Prostate gland (tissue), 2 donors: ENCODE measurements around the gene SCMH1. TPM values are rescaled to one million over a fixed set of nuclear protein-coding genes. Genes with fewer than 3 reads are reported as not detected.
"Not testable (repeated sequence)": the region's sequence is repeated elsewhere in the genome, so short reads cannot be mapped to it uniquely, and the experiment has no call there.

ENCODE experiments used
- DNase-seq: peaks from one replicate; pipeline ENCODE4 v3.0.0-alpha.2; 2019; ENCODE audit warnings: low spot score
- H3K27ac ChIP-seq, 2 donors: fragments of 200-600 bp; sonication (generic); 2 replicates each; pipeline ENCODE4 v1.5.1; 2017 to 2019
- H3K27me3 ChIP-seq: fragments of 200-600 bp; sonication (generic); replicated peaks from 2 replicates; pipeline ENCODE4 v1.5.1; 2019; ENCODE audit not compliant: insufficient read depth
- H3K36me3 ChIP-seq, 2 donors: fragments of 200-600 bp; sonication (generic); 1 replicate in 1 of 2; 2 replicates in 1 of 2; pipeline versions ENCODE4 v1.5.1 to v1.8.1; 2017 to 2019
- H3K4me1 ChIP-seq: fragments of 200-600 bp; sonication (generic); replicated peaks from 2 replicates; pipeline ENCODE4 v1.5.1; 2019
- H3K4me3 ChIP-seq, 2 donors: fragments of 200-600 bp; sonication (generic); 2 replicates each; pipeline ENCODE4 v1.5.1; 2017 to 2019
- H3K9me3 ChIP-seq: fragments of 200-600 bp; sonication (generic); 2 replicates; pipeline ENCODE4 v1.5.1; 2017
- POLR2A ChIP-seq: fragments of 450-650 bp; IDR thresholded peaks from one replicate; pipeline ENCODE4 v1.6.1; 2016; ENCODE audit warnings: antibody characterized with exemption, mild to moderate bottlenecking
- POLR2AphosphoS5 ChIP-seq: sonication (generic); formaldehyde crosslinking; IDR thresholded peaks from one replicate; pipeline ENCODE4 v1.6.1; 2017; ENCODE audit warnings: antibody characterized with exemption
- WGBS: methylation state at CpG from one replicate; pipeline ENCODE4 v1.1.5; 2018; 5-methylcytosine and 5-hydroxymethylcytosine counted together
- intact Hi-C: fragments of 100-400 bp; cut with DNase I; formaldehyde crosslinking; loops from one replicate; pipeline ENCODE4 v1.14.2; 2022
- total RNA-seq, 2 donors: library from RNA; depleted of rRNA; stranded (reverse); fragments of >200 nt; gene quantifications; one replicate each; pipeline ENCODE4 v1.1.0, GENCODE V29; 2016
- TF ChIP-seq, protein P1 (sequence below), 4 experiments: fragments of 200-600 bp in 2 of 4; fragments of 450-650 bp in 2 of 4; sonication (generic) in 2 of 4; IDR thresholded peaks; 1 replicate in 3 of 4; 2 replicates in 1 of 4; pipeline ENCODE4 v1.5.1; 2016 to 2019; ENCODE audit warnings: antibody characterized with exemption in 4 of 4, mild to moderate bottlenecking in 2 of 4, moderate library complexity in 2 of 4

SCMH1 gene
- total RNA-seq, 2 donors from 2014 or later: 49.0 to 62.7 TPM

DNA sequence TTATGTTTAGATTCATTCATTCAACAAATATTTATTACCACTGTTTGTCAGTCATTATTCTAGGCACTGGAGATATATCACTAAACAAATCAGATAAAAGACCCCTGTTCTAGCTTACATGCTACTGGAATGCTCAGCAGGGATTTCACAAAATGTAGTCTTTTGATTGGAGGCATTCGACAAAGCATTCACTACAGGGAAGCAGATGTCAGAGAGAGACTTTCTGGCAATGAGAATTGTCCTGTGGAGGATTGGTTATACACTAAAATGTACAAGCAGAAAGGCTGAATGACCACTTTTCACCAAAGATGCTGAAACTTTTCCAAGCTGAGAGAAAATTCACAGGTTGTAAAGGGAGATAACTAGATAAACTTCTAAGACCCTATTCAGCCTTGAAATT lies 57.7 kb downstream of the SCMH1 start:
- Histone ChIP-seq H3K36me3 (no peaks in the 10 kb centered on the region), H3K27me3 (no peaks in the 10 kb centered on the region), H3K4me1 (no peaks in the 10 kb centered on the region), H3K27ac (no peak overlapping the region), H3K4me3 (no peak overlapping the region), H3K9me3 (no peaks in the 10 kb centered on the region)
- DNase-seq: no peak
- WGBS: 62% methylated on average over 1 of the region's 1 CpG
- TF ChIP-seq POLR2AphosphoS5: no peak
- TF ChIP-seq POLR2A: no peak
- TF ChIP-seq, protein P1, sequence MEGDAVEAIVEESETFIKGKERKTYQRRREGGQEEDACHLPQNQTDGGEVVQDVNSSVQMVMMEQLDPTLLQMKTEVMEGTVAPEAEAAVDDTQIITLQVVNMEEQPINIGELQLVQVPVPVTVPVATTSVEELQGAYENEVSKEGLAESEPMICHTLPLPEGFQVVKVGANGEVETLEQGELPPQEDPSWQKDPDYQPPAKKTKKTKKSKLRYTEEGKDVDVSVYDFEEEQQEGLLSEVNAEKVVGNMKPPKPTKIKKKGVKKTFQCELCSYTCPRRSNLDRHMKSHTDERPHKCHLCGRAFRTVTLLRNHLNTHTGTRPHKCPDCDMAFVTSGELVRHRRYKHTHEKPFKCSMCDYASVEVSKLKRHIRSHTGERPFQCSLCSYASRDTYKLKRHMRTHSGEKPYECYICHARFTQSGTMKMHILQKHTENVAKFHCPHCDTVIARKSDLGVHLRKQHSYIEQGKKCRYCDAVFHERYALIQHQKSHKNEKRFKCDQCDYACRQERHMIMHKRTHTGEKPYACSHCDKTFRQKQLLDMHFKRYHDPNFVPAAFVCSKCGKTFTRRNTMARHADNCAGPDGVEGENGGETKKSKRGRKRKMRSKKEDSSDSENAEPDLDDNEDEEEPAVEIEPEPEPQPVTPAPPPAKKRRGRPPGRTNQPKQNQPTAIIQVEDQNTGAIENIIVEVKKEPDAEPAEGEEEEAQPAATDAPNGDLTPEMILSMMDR (IDR thresholded peaks at IDR 0.05): no peak
- intact Hi-C loops: no loop called here

DNA sequence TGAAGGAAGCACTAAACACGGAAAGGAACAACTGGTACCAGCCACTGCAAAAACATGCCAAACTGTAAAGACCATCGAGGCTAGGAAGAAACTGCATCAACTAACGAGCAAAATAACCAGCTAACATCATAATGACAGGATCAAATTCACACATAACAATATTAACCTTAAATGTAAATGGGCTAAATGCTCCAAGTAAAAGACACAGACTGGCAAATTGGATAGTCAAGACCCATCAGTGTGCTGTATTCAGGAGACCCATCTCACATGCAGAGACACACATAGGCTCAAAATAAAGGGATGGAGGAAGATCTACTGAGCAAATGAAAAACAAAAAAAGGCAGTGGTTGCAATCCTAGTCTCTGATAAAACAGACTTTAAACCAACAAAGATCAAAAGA lies 63.9 kb downstream of the SCMH1 start:
- DNase-seq, H3K27ac ChIP-seq, H3K4me1 ChIP-seq, H3K27me3 ChIP-seq, H3K9me3 ChIP-seq, H3K36me3 ChIP-seq, intact Hi-C loops, H3K4me3 ChIP-seq: not testable (repeated sequence)
- 81% methylated on average over 2 of the region's 3 CpGs for WGBS

- no peaks in the 10 kb centered on the region for H3K9me3 ChIP-seq
- intact Hi-C loops: no loop called here
Observed at GRCh38 chr1:41175546-41175945, 66.6 kb downstream of the SCMH1 start.

GRCh38 chr1:41174170-41174569 lies 67.9 kb downstream of the SCMH1 start:
- H3K27me3 ChIP-seq: no peaks in the 10 kb centered on the region
- H3K4me3 ChIP-seq: no peak overlapping the region
- H3K36me3 ChIP-seq: no peaks in the 10 kb centered on the region
- H3K9me3 ChIP-seq: no peaks in the 10 kb centered on the region
- no peak overlapping the region for H3K27ac ChIP-seq
- intact Hi-C loops: no loop called here
- DNase-seq: no peak
- H3K4me1 ChIP-seq: no peaks in the 10 kb centered on the region
- 96% methylated on average over 1 of the region's 1 CpG for WGBS
- no peak for TF ChIP-seq POLR2A
- TF ChIP-seq, protein P1 (IDR thresholded peaks at IDR 0.05): no peak
- TF ChIP-seq POLR2AphosphoS5: no peak

More at GRCh38 chr1:41175546-41175945, 66.6 kb downstream of the SCMH1 start:
- no peaks in the 10 kb centered on the region for H3K4me1 ChIP-seq
- no peaks in the 10 kb centered on the region for H3K27me3 ChIP-seq
- TF ChIP-seq, protein P1 (IDR thresholded peaks at IDR 0.05): no peak
- TF ChIP-seq POLR2AphosphoS5 (no peak), POLR2A (no peak)
- no peak for DNase-seq
- H3K36me3 ChIP-seq: no peaks in the 10 kb centered on the region
- no peak overlapping the region for H3K27ac ChIP-seq
- H3K4me3 ChIP-seq: no peak overlapping the region

DNA sequence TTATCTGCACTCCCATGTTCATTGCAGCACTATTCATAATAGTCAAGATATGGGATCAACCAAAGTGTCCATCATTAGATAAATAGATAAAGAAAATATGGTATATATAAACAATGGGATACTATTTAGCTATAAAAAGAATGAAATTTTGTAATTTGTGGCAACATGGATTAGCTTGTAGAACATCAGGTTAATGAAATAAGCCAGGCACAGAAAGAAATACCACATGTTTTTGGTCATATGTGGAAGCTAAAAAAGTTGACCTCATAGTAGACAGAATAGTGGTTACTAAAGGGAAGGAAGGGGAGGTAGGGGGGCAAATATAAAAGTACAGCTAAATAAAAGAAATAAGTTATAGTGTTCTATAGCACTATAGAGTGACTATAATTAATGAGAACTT lies 68.5 kb downstream of the SCMH1 start:
- Histone ChIP-seq H3K27ac (no peak overlapping the region), H3K4me1 (no peaks in the 10 kb centered on the region), H3K9me3 (no peaks in the 10 kb centered on the region), H3K4me3 (no peak overlapping the region), H3K36me3 (no peaks in the 10 kb centered on the region), H3K27me3 (no peaks in the 10 kb centered on the region)
- no peak for TF ChIP-seq POLR2A
- TF ChIP-seq, protein P1 (IDR thresholded peaks at IDR 0.05): no peak
- no peak for TF ChIP-seq POLR2AphosphoS5
- no peak for DNase-seq
- intact Hi-C loops: no loop called here
